ENCODE results near the gene REG4.
"Not testable (repeated sequence)": the region's sequence is repeated elsewhere in the genome, so short reads cannot be mapped to it uniquely, and the experiment has no call there.

The REG4 gene

GRCh38 chr1:119808491-119808890, 2.8 kb downstream of the REG4 start:
- in situ Hi-C loops (cut with MboI; ENCODE audit: low sequenced_read_pairs) = no loop called here

GRCh38 chr1:119806489-119806888, 4.8 kb downstream of the REG4 start:
- in situ Hi-C loops (cut with MboI; ENCODE audit: low sequenced_read_pairs) = no loop called here

- in situ Hi-C loops (cut with MboI; ENCODE audit: low sequenced_read_pairs) = no loop called here
Measured at GRCh38 chr1:119805746-119806145, 5.5 kb downstream of the REG4 start.

- in situ Hi-C loops (cut with MboI; ENCODE audit: low sequenced_read_pairs) = no loop called here
Measured at GRCh38 chr1:119805247-119805646, 6.0 kb downstream of the REG4 start.

GRCh38 chr1:119799599-119800177, 11.6 kb downstream of the REG4 start:
- in situ Hi-C loops (cut with MboI; ENCODE audit: low sequenced_read_pairs) = no loop called here

GRCh38 chr1:119799003-119799402, 12.3 kb downstream of the REG4 start:
- in situ Hi-C loops (cut with MboI; ENCODE audit: low sequenced_read_pairs) = no loop called here

GRCh38 chr1:119797606-119798005, 13.7 kb downstream of the REG4 start:
- in situ Hi-C loops (cut with MboI; ENCODE audit: low sequenced_read_pairs) = no loop called here

GRCh38 chr1:119797162-119797561, 14.1 kb downstream of the REG4 start:
- in situ Hi-C loops (cut with MboI; ENCODE audit: low sequenced_read_pairs) = no loop called here

- in situ Hi-C loops (cut with MboI; ENCODE audit: low sequenced_read_pairs) = no loop called here
Measured at GRCh38 chr1:119795261-119796200, 15.7 kb downstream of the REG4 start.

GRCh38 chr1:119794876-119795240, 16.4 kb downstream of the REG4 start:
- in situ Hi-C loops (cut with MboI; ENCODE audit: low sequenced_read_pairs) = no loop called here

GRCh38 chr1:119794230-119794875, 16.9 kb downstream of the REG4 start:
- in situ Hi-C loops (cut with MboI; ENCODE audit: low sequenced_read_pairs) = no loop called here

GRCh38 chr1:119791377-119791776, 19.9 kb downstream of the REG4 start:
- in situ Hi-C loops (cut with MboI; ENCODE audit: low sequenced_read_pairs) = no loop called here

GRCh38 chr1:119790451-119791198, 20.6 kb downstream of the REG4 start:
- in situ Hi-C loops (cut with MboI; ENCODE audit: low sequenced_read_pairs) = no loop called here

- in situ Hi-C loops (cut with MboI; ENCODE audit: low sequenced_read_pairs) = no loop called here
Measured at GRCh38 chr1:119787776-119788175, 23.5 kb downstream of the REG4 start.

- in situ Hi-C loops (cut with MboI; ENCODE audit: low sequenced_read_pairs) = not testable (repeated sequence)
Measured at GRCh38 chr1:119786473-119787050, 24.7 kb downstream of the REG4 start.

GRCh38 chr1:119786046-119786445, 25.2 kb downstream of the REG4 start:
- in situ Hi-C loops (cut with MboI; ENCODE audit: low sequenced_read_pairs) = not testable (repeated sequence)

- in situ Hi-C loops (cut with MboI; ENCODE audit: low sequenced_read_pairs) = no loop called here
Measured at GRCh38 chr1:119784191-119784781, 27.0 kb downstream of the REG4 start.

- in situ Hi-C loops (cut with MboI; ENCODE audit: low sequenced_read_pairs) = no loop called here
Measured at GRCh38 chr1:119783354-119784185, 27.7 kb downstream of the REG4 start.

GRCh38 chr1:119782631-119783325, 28.5 kb downstream of the REG4 start:
- in situ Hi-C loops (cut with MboI; ENCODE audit: low sequenced_read_pairs) = no loop called here

Measured in HL-60/S4 treated with phorbol 12-myristate 13-acetate at 8.2 ng/mL for 4 days and 3 days (cell line).